SK-N-MC (cell line): Measurements from ENCODE around the gene RAD23B.

Experiments used
- EZH2 ChIP-seq: fragments of 200-600 bp; sonication (generic); IDR thresholded peaks from one replicate; pipeline ENCODE4 v1.6.1; 2017; ENCODE audit warnings: antibody characterized with exemption
- FOXP2 ChIP-seq: optimal IDR thresholded peaks from 2 replicates; pipeline ENCODE3; 2011; ENCODE audit warnings: mild to moderate bottlenecking, moderate library complexity; ENCODE audit not compliant: insufficient read depth; ENCODE audit errors: extremely low read length, control extremely low read depth
- POLR2AphosphoS5 ChIP-seq: IDR thresholded peaks from 2 replicates; pipeline ENCODE4 v1.6.1; 2012; ENCODE audit warnings: mild to moderate bottlenecking, low read depth, low read length, borderline replicate concordance

DNA sequence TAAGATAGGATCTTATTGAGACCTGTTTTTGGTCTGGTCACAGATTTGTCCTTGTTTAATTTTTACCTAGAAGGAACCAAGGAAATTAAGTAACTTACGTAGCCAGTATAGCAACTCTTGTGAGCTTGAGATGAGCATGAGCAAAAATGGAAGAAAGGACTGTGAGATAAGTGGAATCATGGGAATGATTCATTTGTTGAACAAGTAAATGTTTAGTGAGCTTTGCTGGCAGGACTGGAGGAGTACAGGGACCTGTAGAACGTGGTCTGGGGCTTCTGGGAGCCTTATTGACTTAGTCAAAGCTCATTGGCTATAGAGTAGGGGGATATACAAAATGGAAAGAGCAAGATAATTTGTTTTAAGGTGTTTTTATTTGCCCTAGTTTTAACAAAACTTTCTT lies 3.0 kb downstream of the RAD23B start:
- TF ChIP-seq EZH2 (no peak), POLR2AphosphoS5 (no peak), FOXP2 (no peak)
